MCF 10A (cell line): Measurements from ENCODE around the gene LPO. TPM values are rescaled to one million over a fixed set of nuclear protein-coding genes. Genes with fewer than 3 reads are reported as not detected.

Source experiments
- BruUV-seq: library from RNA; stranded (reverse); fragments of 400-500 nt; replicated peaks from 2 replicates; lab custom pipeline; 2021; lab: Mats Ljungman, UMichigan
- CTCF ChIA-PET: fragments of 300-600 bp; sonication (Branson Sonifier 250); formaldehyde crosslinking; extraction: SDS; loops from one replicate; lab custom pipeline; 2021; ENCODE audit warnings: antibody characterized with exemption, inconsistent platforms; lab: Yijun Ruan, JAX
- POLR2A ChIA-PET: fragments of 300-600, 350-650 bp; sonication (Branson Sonifier 250); formaldehyde crosslinking; extraction: SDS; loops from one replicate; lab custom pipeline; 2020; ENCODE audit warnings: antibody characterized with exemption, inconsistent platforms; lab: Yijun Ruan, JAX
- DNase-seq: peaks from one replicate; pipeline ENCODE4 v3.0.0-alpha.2; 2018; ENCODE audit not compliant: unreplicated experiment
- H3K27ac Mint-ChIP-seq: one replicate; pipeline ENCODE4 v1.8.0; 2022; ENCODE audit warnings: mild to moderate bottlenecking, low read depth, mixed read lengths; ENCODE audit not compliant: unreplicated experiment
- H3K27me3 Mint-ChIP-seq: one replicate; pipeline ENCODE4 v1.8.0; 2022; ENCODE audit warnings: mixed read lengths; ENCODE audit not compliant: insufficient read depth, unreplicated experiment
- H3K36me3 Mint-ChIP-seq: one replicate; pipeline ENCODE4 v1.8.0; 2022; ENCODE audit warnings: mild to moderate bottlenecking, moderate library complexity, mixed read lengths; ENCODE audit not compliant: insufficient read depth, unreplicated experiment
- H3K4me1 Mint-ChIP-seq: one replicate; pipeline ENCODE4 v1.8.0; 2022; ENCODE audit warnings: mixed read lengths; ENCODE audit not compliant: insufficient read depth, unreplicated experiment
- H3K4me3 Mint-ChIP-seq: one replicate; pipeline ENCODE4 v1.8.0; 2022; ENCODE audit warnings: mild to moderate bottlenecking, moderate library complexity, mixed read lengths; ENCODE audit not compliant: unreplicated experiment
- H3K9me3 Mint-ChIP-seq: one replicate; pipeline ENCODE4 v1.8.0; 2022; ENCODE audit warnings: mixed read lengths; ENCODE audit not compliant: unreplicated experiment
- CTCF ChIP-seq: fragments of 200-600 bp; IDR thresholded peaks from one replicate; pipeline ENCODE4 v1.8.0; 2022; ENCODE audit warnings: antibody characterized with exemption, mild to moderate bottlenecking; ENCODE audit not compliant: unreplicated experiment
- intact Hi-C: fragments of 100-400 bp; cut with micrococcal nuclease; formaldehyde crosslinking; loops from 2 replicates; pipeline ENCODE4 v1.14.1; 2022
- total RNA-seq: library from RNA; stranded (reverse); gene quantifications from 2 replicates; pipeline ENCODE4 v1.2.3, GENCODE V29; 2022

The LPO gene
- total RNA-seq, 1 experiment from 2014 or later = not detected

DNA sequence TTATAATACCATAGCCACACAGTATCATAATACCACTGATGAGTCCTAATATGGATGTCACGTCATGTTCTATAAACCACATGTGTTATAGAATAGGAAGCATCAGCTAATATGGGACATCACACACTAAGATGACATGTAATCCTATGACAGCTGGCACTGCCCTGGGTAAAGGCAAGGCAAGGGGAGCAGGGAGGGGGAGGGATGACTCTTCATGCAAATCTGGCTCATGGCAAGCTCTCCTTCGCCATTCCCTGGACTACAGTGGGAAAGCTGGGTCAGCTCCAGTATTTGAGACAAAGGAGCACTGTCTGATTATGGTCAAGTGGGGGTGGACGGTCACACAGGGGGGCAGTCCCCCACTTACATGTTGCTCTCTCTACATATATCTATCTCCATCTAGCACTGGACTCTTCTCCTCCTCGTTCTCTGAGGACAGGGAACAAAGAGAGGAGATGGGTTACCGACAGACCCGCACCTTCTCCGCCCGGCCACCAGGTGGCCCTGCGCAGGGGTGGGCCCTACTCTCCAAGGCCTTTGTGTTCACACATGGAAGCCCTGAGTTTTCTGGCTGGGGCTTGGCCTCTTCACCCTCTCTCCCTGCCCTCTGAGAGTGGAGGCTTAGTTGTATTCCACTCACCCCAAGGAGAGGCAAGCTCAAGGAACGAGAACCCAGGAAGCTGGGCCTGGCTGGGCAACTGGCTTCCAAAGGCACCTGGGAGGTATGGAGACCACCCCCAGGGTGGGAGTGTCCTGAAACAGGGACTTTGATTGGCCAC is 65.8 kb downstream of the LPO start:
- Mint-ChIP-seq H3K36me3 (no peaks in the 10 kb centered on the region), H3K4me3 (no peak overlapping the region), H3K4me1 (no peaks in the 10 kb centered on the region), H3K27ac (no peak overlapping the region), H3K27me3 (peaks cover 53% of the 10 kb centered on the region), H3K9me3 (no peaks in the 10 kb centered on the region)
- BruUV-seq = no TSS peak
- ChIA-PET POLR2A (no interaction called here), CTCF (interaction anchor here (1.2 to 2.4 kb wide), 5 partner anchors 13 to 163 kb away, joined by 3 to 20 read pairs (median 4); no protein-coding TSS in a partner anchor)
- TF ChIP-seq CTCF = peak; percentile 53
- intact Hi-C loops = loop anchor here (1.0 kb wide), 1 partner anchor 143 kb away; no protein-coding TSS in a partner anchor
- DNase-seq = peak; percentile 58

- Mint-ChIP-seq H3K36me3 (no peaks in the 10 kb centered on the region), H3K27ac (no peak overlapping the region), H3K27me3 (peaks cover 45% of the 10 kb centered on the region), H3K4me3 (no peak overlapping the region), H3K9me3 (no peaks in the 10 kb centered on the region), H3K4me1 (no peaks in the 10 kb centered on the region)
- POLR2A ChIA-PET = no interaction called here
- no peak for TF ChIP-seq CTCF
- intact Hi-C loops = loop anchor here (1.0 kb wide), 1 partner anchor 142 kb away; no protein-coding TSS in a partner anchor
- DNase-seq = no peak
- no TSS peak for BruUV-seq
- CTCF ChIA-PET = interaction anchor here (1.2 to 2.4 kb wide), 5 partner anchors 12 to 162 kb away, joined by 3 to 20 read pairs (median 4); no protein-coding TSS in a partner anchor
Measured at GRCh38 chr17:58304750-58305486, 66.5 kb downstream of the LPO start.

DNA sequence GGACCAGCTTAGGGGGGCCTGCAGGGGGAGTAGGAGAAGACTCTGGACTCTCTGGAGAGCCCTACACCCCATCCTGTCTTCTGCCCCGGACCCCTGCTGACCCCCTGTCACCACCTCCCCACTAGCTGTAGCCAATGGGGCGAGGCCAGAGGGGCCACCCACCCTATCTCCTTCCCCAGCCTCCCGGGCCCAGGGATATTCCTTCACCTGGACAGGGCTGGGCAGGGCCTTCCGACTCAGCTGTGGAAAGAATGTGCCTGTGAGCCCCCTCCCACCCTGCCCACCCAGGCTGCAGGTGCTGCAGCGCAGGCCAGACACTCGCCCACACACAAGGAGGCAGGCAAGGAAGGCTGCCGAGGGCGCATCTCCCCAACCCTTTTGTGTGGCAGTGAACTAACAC is 67.2 kb downstream of the LPO start:
- H3K4me3 Mint-ChIP-seq = no peak overlapping the region
- no peaks in the 10 kb centered on the region for H3K36me3 Mint-ChIP-seq
- no peaks in the 10 kb centered on the region for H3K4me1 Mint-ChIP-seq
- no TSS peak for BruUV-seq
- TF ChIP-seq CTCF = no peak
- intact Hi-C loops = no loop called here
- H3K27ac Mint-ChIP-seq = no peak overlapping the region
- H3K9me3 Mint-ChIP-seq = no peaks in the 10 kb centered on the region
- ChIA-PET POLR2A (no interaction called here), CTCF (interaction anchor here (0.5 to 1.6 kb wide), 4 partner anchors 11 to 177 kb away, joined by 3 to 5 read pairs (median 4); no protein-coding TSS in a partner anchor)
- peaks cover 38% of the 10 kb centered on the region for H3K27me3 Mint-ChIP-seq
- no peak for DNase-seq
